HCT116 (cell line): ENCODE data around the gene BICD2. TPM values are rescaled to one million over a fixed set of nuclear protein-coding genes. Genes with fewer than 3 reads are reported as not detected.

Source experiments
- ATAC-seq: fragments of 200-7000 bp; cut with Tn5 transposase; 2 replicates; pipeline ENCODE4 v1.9.1; 2020; ENCODE audit warnings: mild to moderate bottlenecking, moderate library complexity
- BruUV-seq: library from RNA; stranded (reverse); fragments of 400-500 nt; replicated peaks from 2 replicates; lab custom pipeline; 2021; lab: Mats Ljungman, UMichigan
- CTCF ChIA-PET: fragments of 300-600 bp; sonication (Branson Sonifier 250); formaldehyde crosslinking; loops from one replicate; lab custom pipeline; 2021; ENCODE audit warnings: antibody characterized with exemption; lab: Charles Lee
- POLR2A ChIA-PET: fragments of 300-600, 350-600 bp; sonication (Branson Sonifier 250); formaldehyde crosslinking; loops from one replicate; lab custom pipeline; 2021; ENCODE audit warnings: antibody characterized with exemption; lab: Charles Lee
- RAD21 ChIA-PET, 2 experiments: fragments of 300-600 bp; sonication (Branson Sonifier 250); formaldehyde crosslinking; loops; one replicate each; lab custom pipeline; 2023; ENCODE audit warnings: low total read pairs in 2 of 2; ENCODE audit not compliant: uncharacterized antibody in 2 of 2, unreplicated experiment in 2 of 2, low non-redundant PET in 1 of 2; lab: Charles Lee
- DNase-seq: peaks from one replicate; pipeline ENCODE4 v3.0.0-alpha.2; 2010; ENCODE audit warnings: low read depth, low spot score
- H2AFZ ChIP-seq: fragments of 200-600 bp; shearing (Covaris generic), sonication (generic); 2 replicates; pipeline ENCODE4 v1.6.1; 2017; ENCODE audit warnings: low read depth, mixed run types, mixed read lengths, antibody characterized with exemption, low read length; ENCODE audit not compliant: poor library complexity, severe bottlenecking
- H3K27ac ChIP-seq: 2 replicates; pipeline ENCODE4 v1.5.1; 2012; ENCODE audit warnings: low read depth, low read length
- H3K27me3 ChIP-seq: fragments of 200-600 bp; sonication (generic); 2 replicates; pipeline ENCODE4 v1.6.1; 2016; ENCODE audit warnings: mixed run types, low read length, mixed read lengths; ENCODE audit not compliant: insufficient read depth
- H3K36me3 ChIP-seq, 2 experiments: fragments of 200-500 bp in 1 of 2; fragments of 200-600 bp in 1 of 2; sonication (Bioruptor generic) in 1 of 2; sonication (generic) in 1 of 2; 2 replicates each; pipeline versions ENCODE4 v1.5.1 to v1.6.1; 2014 to 2016; ENCODE audit warnings: low read length in 2 of 2, inconsistent platforms in 1 of 2, mixed read lengths in 1 of 2, mixed run types in 1 of 2; ENCODE audit not compliant: insufficient read depth in 2 of 2, control insufficient read depth in 1 of 2
- H3K4me1 ChIP-seq, 2 experiments: fragments of 200-600 bp in 1 of 2; sonication (generic) in 1 of 2; 2 replicates each; pipeline versions ENCODE4 v1.5.1 to v1.6.1; 2012 to 2017; ENCODE audit warnings: low read length in 2 of 2, inconsistent platforms in 1 of 2, mild to moderate bottlenecking in 1 of 2, mixed read lengths in 1 of 2, mixed run types in 1 of 2, moderate library complexity in 1 of 2; ENCODE audit not compliant: insufficient read depth in 2 of 2, control insufficient read depth in 1 of 2
- H3K4me2 ChIP-seq: fragments of 200-600 bp; sonication (generic); 2 replicates; pipeline ENCODE4 v1.6.1; 2017; ENCODE audit warnings: mixed run types, low read length, mixed read lengths
- H3K4me3 ChIP-seq, 2 experiments: fragments of 200-600 bp in 1 of 2; sonication (generic) in 1 of 2; replicated peaks in 1 of 2; 2 replicates each; pipeline ENCODE4 v1.5.1; 2011 to 2016; ENCODE audit warnings: low read length in 2 of 2, control low read depth in 1 of 2, low read depth in 1 of 2, mild to moderate bottlenecking in 1 of 2, mixed read lengths in 1 of 2, mixed run types in 1 of 2
- H3K79me2 ChIP-seq: fragments of 200-600 bp; sonication (generic); 2 replicates; pipeline ENCODE4 v1.6.1; 2017; ENCODE audit warnings: mild to moderate bottlenecking, mixed run types, low read length, moderate library complexity, mixed read lengths; ENCODE audit not compliant: insufficient read depth
- H3K9ac ChIP-seq: fragments of 200-600 bp; sonication (generic); 2 replicates; pipeline ENCODE4 v1.6.1; 2016; ENCODE audit warnings: low read length, mixed read lengths
- H3K9me2 ChIP-seq: fragments of 200-600 bp; sonication (generic), shearing (Covaris generic); 2 replicates; pipeline ENCODE4 v1.6.1; 2017; ENCODE audit warnings: mixed run types, mild to moderate bottlenecking, moderate library complexity; ENCODE audit not compliant: insufficient read depth
- H3K9me3 ChIP-seq, 2 experiments: fragments of 200-500 bp in 1 of 2; fragments of 200-600 bp in 1 of 2; sonication (Bioruptor generic) in 1 of 2; sonication (generic) in 1 of 2; 2 replicates each; pipeline ENCODE4 v1.6.1; 2014 to 2017; ENCODE audit warnings: low read length in 2 of 2, mixed read lengths in 2 of 2, inconsistent platforms in 1 of 2, low read depth in 1 of 2, mild to moderate bottlenecking in 1 of 2, mixed run types in 1 of 2, moderate library complexity in 1 of 2; ENCODE audit not compliant: control insufficient read depth in 1 of 2, insufficient read depth in 1 of 2
- H4K20me1 ChIP-seq: fragments of 200-600 bp; sonication (generic), shearing (Covaris generic); 2 replicates; pipeline ENCODE4 v1.6.1; 2017; ENCODE audit warnings: mixed run types, mild to moderate bottlenecking, moderate library complexity; ENCODE audit not compliant: insufficient read depth
- CBX3 ChIP-seq: IDR thresholded peaks from 2 replicates; pipeline ENCODE4 v1.6.1; 2012; ENCODE audit warnings: low read depth
- ELF1 ChIP-seq: IDR thresholded peaks from 2 replicates; pipeline ENCODE4 v1.6.1; 2012; ENCODE audit warnings: low read depth, borderline replicate concordance
- EZH2 ChIP-seq: fragments of 200-600 bp; sonication (generic); IDR thresholded peaks from 2 replicates; pipeline ENCODE4 v1.6.1; 2017; ENCODE audit warnings: antibody characterized with exemption, mixed run types
- EZH2phosphoT487 ChIP-seq: fragments of 200-600 bp; IDR thresholded peaks from 2 replicates; pipeline ENCODE4 v1.6.1; 2018; ENCODE audit warnings: antibody characterized with exemption, borderline replicate concordance
- JUND ChIP-seq: IDR thresholded peaks from 2 replicates; pipeline ENCODE4 v1.6.1; 2012
- POLR2A ChIP-seq: IDR thresholded peaks from 2 replicates; pipeline ENCODE4 v1.7.0; 2011; ENCODE audit warnings: borderline replicate concordance; ENCODE audit not compliant: insufficient read depth, insufficient read length; ENCODE audit errors: extremely low read depth
- POLR2AphosphoS5 ChIP-seq: IDR thresholded peaks from 2 replicates; pipeline ENCODE4 v1.6.1; 2011; ENCODE audit warnings: mild to moderate bottlenecking, low read depth, low read length, moderate library complexity
- RAD21 ChIP-seq: IDR thresholded peaks from 2 replicates; pipeline ENCODE4 v1.6.1; 2012; ENCODE audit warnings: low read depth, mild to moderate bottlenecking
- ZNF274 ChIP-seq: fragments of 200-500 bp; sonication (Bioruptor generic); IDR thresholded peaks from 2 replicates; pipeline ENCODE4 v1.6.1; 2014; ENCODE audit warnings: mild to moderate bottlenecking, low read depth, low read length, inconsistent platforms
- intact Hi-C: fragments of 100-400 bp; cut with micrococcal nuclease; formaldehyde crosslinking; loops from 2 replicates; pipeline ENCODE4 v1.10.0; 2022
- total RNA-seq: library from RNA; stranded (reverse); gene quantifications from one replicate; pipeline ENCODE4 v1.2.1, GENCODE V29; 2021; ENCODE audit not compliant: unreplicated experiment
- TF ChIP-seq, protein P1 (sequence below), 3 experiments: fragments of 200-600 bp in 1 of 3; sonication (generic) in 1 of 3; IDR thresholded peaks in 2 of 3; conservative IDR thresholded peaks in 1 of 3; 2 replicates each; pipeline ENCODE4 v1.5.1; 2012 to 2017; ENCODE audit warnings: low read depth in 2 of 3, low read length in 2 of 3, antibody characterized with exemption in 1 of 3, borderline replicate concordance in 1 of 3, control low read depth in 1 of 3, mild to moderate bottlenecking in 1 of 3, mixed read lengths in 1 of 3, mixed run types in 1 of 3, moderate library complexity in 1 of 3; ENCODE audit not compliant: insufficient read depth in 1 of 3
- TF ChIP-seq, protein P2 (sequence below): IDR thresholded peaks from 2 replicates; pipeline ENCODE4 v1.6.1; 2011; ENCODE audit warnings: mild to moderate bottlenecking, low read length, moderate library complexity; ENCODE audit not compliant: insufficient replicate concordance; ENCODE audit errors: extremely low read depth

Gene BICD2
- total RNA-seq, 1 experiment from 2014 or later, result 23.4 TPM

DNA sequence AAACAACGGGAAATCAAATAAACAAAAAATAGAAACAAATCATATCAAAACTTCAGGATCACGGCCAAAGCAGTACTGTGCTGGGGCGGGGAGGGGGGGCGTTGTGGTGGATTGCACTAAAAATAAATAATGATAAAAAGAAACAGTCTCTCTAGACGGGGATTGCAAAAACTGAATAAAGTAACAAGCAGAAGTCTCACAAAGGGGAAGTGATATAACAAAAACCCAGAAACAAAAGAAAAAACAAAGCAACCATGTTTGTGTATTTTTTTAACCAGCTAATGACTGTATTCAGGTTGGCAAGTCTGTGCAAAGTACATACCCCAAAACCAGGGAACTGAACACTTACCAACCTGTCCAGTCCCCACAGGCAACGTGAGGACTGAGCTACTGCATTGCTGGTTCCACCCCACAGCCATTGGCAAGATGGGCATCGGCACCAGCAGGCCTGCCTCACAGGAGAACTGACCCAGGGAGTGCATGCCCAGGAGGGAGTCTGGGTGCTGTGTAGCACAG, 24.1 kb downstream of the BICD2 start (continued):
- TF ChIP-seq, protein P1, sequence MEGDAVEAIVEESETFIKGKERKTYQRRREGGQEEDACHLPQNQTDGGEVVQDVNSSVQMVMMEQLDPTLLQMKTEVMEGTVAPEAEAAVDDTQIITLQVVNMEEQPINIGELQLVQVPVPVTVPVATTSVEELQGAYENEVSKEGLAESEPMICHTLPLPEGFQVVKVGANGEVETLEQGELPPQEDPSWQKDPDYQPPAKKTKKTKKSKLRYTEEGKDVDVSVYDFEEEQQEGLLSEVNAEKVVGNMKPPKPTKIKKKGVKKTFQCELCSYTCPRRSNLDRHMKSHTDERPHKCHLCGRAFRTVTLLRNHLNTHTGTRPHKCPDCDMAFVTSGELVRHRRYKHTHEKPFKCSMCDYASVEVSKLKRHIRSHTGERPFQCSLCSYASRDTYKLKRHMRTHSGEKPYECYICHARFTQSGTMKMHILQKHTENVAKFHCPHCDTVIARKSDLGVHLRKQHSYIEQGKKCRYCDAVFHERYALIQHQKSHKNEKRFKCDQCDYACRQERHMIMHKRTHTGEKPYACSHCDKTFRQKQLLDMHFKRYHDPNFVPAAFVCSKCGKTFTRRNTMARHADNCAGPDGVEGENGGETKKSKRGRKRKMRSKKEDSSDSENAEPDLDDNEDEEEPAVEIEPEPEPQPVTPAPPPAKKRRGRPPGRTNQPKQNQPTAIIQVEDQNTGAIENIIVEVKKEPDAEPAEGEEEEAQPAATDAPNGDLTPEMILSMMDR (IDR thresholded peaks at IDR 0.05 in 2 of 3, conservative IDR thresholded peaks at IDR 0.05 in 1 of 3; ENCODE audit: borderline replicate concordance in 1 of 3, insufficient read depth in 1 of 3, low read depth in 2 of 3, low read length in 2 of 3), result no peak
- TF ChIP-seq RAD21 (no peak), JUND (no peak), ELF1 (no peak), POLR2AphosphoS5 (no peak)
- TF ChIP-seq, all 23 proteins: peak for 0

DNA sequence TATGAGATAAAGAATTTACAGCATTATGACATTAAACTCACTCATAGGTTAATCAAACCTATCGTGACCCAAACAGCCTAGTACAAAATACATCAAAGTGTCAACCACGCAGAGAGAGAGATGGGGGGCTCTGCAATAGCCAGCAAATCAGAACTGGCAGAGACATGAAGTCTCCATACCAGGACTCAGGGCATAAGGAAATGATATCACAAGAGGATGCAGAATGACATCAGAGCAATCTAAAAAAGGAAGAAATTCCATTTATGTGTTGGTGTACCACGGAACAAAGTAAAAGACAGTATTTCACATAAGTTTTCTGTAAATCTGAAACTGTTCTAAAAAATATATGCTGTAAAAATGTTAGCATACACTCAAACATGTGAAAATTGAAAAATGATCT, 24.6 kb downstream of the BICD2 start:
- Histone ChIP-seq H3K79me2 (peaks cover 97% of the 10 kb centered on the region), H3K4me1 (peaks cover 9 to 26% of the 10 kb centered on the region in 2 experiments; a peak in 3 of 4 replicates)
- CTCF ChIA-PET, result no interaction called here

More for the DNA sequence above, 24.6 kb downstream of the BICD2 start:
- H3K9me2 ChIP-seq, result no peaks in the 10 kb centered on the region
- ChIA-PET POLR2A (no interaction called here), RAD21 (no interaction called here)
- H3K27ac ChIP-seq, result no peak overlapping the region
- no TSS peak for BruUV-seq
- no peak overlapping the region for H3K4me2 ChIP-seq
- H3K36me3 ChIP-seq, result no peaks in the 10 kb centered on the region
- no peaks in the 10 kb centered on the region for H3K27me3 ChIP-seq
- H2AFZ ChIP-seq, result no peak overlapping the region
- intact Hi-C loops, result no loop called here
- H4K20me1 ChIP-seq, result peaks cover 17% of the 10 kb centered on the region; the same call in 1 of the 2 replicates
- H3K9me3 ChIP-seq, result no peaks in the 10 kb centered on the region
- no peak overlapping the region for H3K9ac ChIP-seq
- DNase-seq (no peak), ATAC-seq (no peak)
- no peak overlapping the region for H3K4me3 ChIP-seq
- no peak for TF ChIP-seq EZH2phosphoT487
- no peak for TF ChIP-seq EZH2
- no peak for TF ChIP-seq JUND
- TF ChIP-seq POLR2A, result no peak
- TF ChIP-seq ZNF274, result no peak
- TF ChIP-seq CBX3, result no peak
- TF ChIP-seq, protein P2, sequence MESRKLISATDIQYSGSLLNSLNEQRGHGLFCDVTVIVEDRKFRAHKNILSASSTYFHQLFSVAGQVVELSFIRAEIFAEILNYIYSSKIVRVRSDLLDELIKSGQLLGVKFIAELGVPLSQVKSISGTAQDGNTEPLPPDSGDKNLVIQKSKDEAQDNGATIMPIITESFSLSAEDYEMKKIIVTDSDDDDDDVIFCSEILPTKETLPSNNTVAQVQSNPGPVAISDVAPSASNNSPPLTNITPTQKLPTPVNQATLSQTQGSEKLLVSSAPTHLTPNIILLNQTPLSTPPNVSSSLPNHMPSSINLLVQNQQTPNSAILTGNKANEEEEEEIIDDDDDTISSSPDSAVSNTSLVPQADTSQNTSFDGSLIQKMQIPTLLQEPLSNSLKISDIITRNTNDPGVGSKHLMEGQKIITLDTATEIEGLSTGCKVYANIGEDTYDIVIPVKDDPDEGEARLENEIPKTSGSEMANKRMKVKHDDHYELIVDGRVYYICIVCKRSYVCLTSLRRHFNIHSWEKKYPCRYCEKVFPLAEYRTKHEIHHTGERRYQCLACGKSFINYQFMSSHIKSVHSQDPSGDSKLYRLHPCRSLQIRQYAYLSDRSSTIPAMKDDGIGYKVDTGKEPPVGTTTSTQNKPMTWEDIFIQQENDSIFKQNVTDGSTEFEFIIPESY, result no peak
